Panc1 (cell line): ENCODE data around the gene PTPN4. TPM values are rescaled to one million over a fixed set of nuclear protein-coding genes. Genes with fewer than 3 reads are reported as not detected.

Experiments used
- ATAC-seq: fragments of 200-7000 bp; cut with Tn5 transposase; 2 replicates; pipeline ENCODE4 v1.9.1; 2020; ENCODE audit warnings: mild to moderate bottlenecking, moderate library complexity
- BruUV-seq: library from RNA; stranded (reverse); fragments of 400-500 nt; replicated peaks from 2 replicates; lab custom pipeline; 2021; lab: Mats Ljungman, UMichigan
- CTCF ChIA-PET: fragments of 300-600 bp; sonication (Branson Sonifier 250); formaldehyde crosslinking; loops from one replicate; lab custom pipeline; 2022; ENCODE audit warnings: antibody characterized with exemption; lab: Charles Lee
- POLR2A ChIA-PET: fragments of 300-600 bp; sonication (Branson Sonifier 250); formaldehyde crosslinking; loops from one replicate; lab custom pipeline; 2022; ENCODE audit warnings: antibody characterized with exemption; lab: Charles Lee
- DNase-seq: peaks from one replicate; pipeline ENCODE4 v3.0.0-alpha.2; 2010; ENCODE audit warnings: low read depth, low spot score
- H3K27ac ChIP-seq: 2 replicates; pipeline ENCODE4 v1.5.1; 2011; ENCODE audit warnings: mild to moderate bottlenecking, low read length, inconsistent platforms
- H3K27me3 ChIP-seq: fragments of 200-500 bp; sonication (Bioruptor generic); 2 replicates; pipeline ENCODE4 v1.6.0; 2014; ENCODE audit warnings: low read length, inconsistent platforms; ENCODE audit not compliant: control insufficient read depth, insufficient read depth
- H3K36me3 ChIP-seq: fragments of 200-500 bp; sonication (Bioruptor generic); 2 replicates; pipeline ENCODE4 v1.5.1; 2014; ENCODE audit warnings: inconsistent platforms, mild to moderate bottlenecking, low read length, moderate library complexity; ENCODE audit not compliant: control insufficient read depth, insufficient read depth
- H3K4me1 ChIP-seq: 2 replicates; pipeline ENCODE4 v1.5.1; 2011; ENCODE audit warnings: inconsistent platforms, mild to moderate bottlenecking, low read length, moderate library complexity; ENCODE audit not compliant: control insufficient read depth, insufficient read depth
- H3K4me3 ChIP-seq, 2 experiments: 2 replicates each; pipeline ENCODE4 v1.5.1; 2011 to 2012; ENCODE audit warnings: low read depth in 2 of 2, low read length in 2 of 2, mild to moderate bottlenecking in 2 of 2, inconsistent platforms in 1 of 2, moderate library complexity in 1 of 2
- H3K9me3 ChIP-seq: fragments of 200-500 bp; sonication (Bioruptor generic); 2 replicates; pipeline ENCODE4 v1.5.1; 2014; ENCODE audit warnings: low read depth, mild to moderate bottlenecking, inconsistent platforms, low read length, moderate library complexity; ENCODE audit not compliant: control insufficient read depth, insufficient read depth
- POLR2AphosphoS5 ChIP-seq: IDR thresholded peaks from 2 replicates; pipeline ENCODE4 v1.6.1; 2012; ENCODE audit warnings: mild to moderate bottlenecking, low read depth, low read length, moderate library complexity
- SIN3A ChIP-seq: IDR thresholded peaks from 2 replicates; pipeline ENCODE4 v1.6.1; 2012; ENCODE audit warnings: low read depth, mild to moderate bottlenecking, low read length, moderate library complexity, borderline replicate concordance; ENCODE audit not compliant: insufficient read depth
- TCF7L2 ChIP-seq: IDR thresholded peaks from 2 replicates; pipeline ENCODE4 v1.6.1; 2011; ENCODE audit warnings: mild to moderate bottlenecking, low read depth, low read length, inconsistent platforms
- in situ Hi-C: cut with HindIII; loops from 2 replicates; pipeline ENCODE4 v1.10.0; 2016; ENCODE audit warnings: low sequenced_read_pairs, low pct_unique_long_range_greater_than_20kb
- intact Hi-C: fragments of 100-400 bp; cut with micrococcal nuclease; formaldehyde crosslinking; loops from one replicate; pipeline ENCODE4 v1.10.0; 2022; ENCODE audit not compliant: unreplicated experiment
- total RNA-seq: library from RNA; stranded (reverse); gene quantifications from one replicate; pipeline ENCODE4 v1.2.1, GENCODE V29; 2021; ENCODE audit not compliant: unreplicated experiment
- TF ChIP-seq, protein P1 (sequence below), 2 experiments: IDR thresholded peaks; 2 replicates each; pipeline ENCODE4 v1.6.1; 2011 to 2012; ENCODE audit warnings: low read depth in 2 of 2, control low read depth in 1 of 2, low read length in 1 of 2, mild to moderate bottlenecking in 1 of 2, moderate library complexity in 1 of 2; ENCODE audit not compliant: insufficient read depth in 1 of 2
- TF ChIP-seq, protein P2 (sequence below): fragments of 450-650 bp; IDR thresholded peaks from 2 replicates; pipeline ENCODE4 v1.5.1; 2017; ENCODE audit warnings: mild to moderate bottlenecking

Gene PTPN4
- total RNA-seq, 1 experiment from 2014 or later, result 45.9 TPM

DNA sequence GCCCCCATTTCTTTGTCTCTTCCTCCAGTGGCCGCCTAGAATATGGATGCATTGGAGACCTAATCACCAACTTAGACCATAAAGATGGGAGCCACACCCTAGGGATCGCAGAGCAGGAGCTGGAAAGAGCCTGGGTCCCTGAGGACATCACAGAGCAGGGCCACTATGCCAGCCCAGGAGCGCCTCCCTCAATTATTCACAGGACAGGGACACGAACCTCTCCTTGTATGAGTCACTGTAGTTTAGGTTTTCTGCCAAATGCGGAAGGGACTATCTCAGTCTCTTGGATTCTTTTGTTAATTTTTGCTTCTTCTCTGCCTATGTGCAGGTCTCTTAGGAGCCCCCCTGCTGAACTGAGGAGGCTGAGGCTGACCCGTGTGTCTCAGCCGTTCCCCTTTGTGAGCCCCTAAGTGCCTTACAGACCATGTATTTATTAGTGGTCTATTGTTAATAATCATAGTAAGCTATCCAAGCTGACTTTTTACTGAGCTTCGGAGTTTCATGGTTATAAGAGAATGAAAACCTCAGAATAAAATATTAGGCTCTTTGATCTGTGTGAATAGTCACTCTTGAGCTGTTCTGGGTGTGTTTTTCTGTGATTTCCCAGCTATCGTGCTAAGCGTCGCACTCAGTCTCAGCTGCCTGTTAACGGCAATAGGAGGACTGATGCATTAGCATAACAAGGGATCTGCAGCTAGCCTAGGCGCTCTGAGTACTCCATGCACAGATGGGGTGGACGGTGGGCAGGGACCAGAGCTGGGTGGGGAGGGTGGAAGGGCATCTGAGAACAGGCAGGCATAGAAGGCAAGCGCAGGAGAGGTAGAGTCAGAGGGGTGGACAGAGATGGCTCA is 12.7 kb upstream of the PTPN4 start:
- Histone ChIP-seq H3K36me3 (no peaks in the 10 kb centered on the region; the same call in 1 of the 2 replicates), H3K4me1 (no peaks in the 10 kb centered on the region), H3K27ac (no peak overlapping the region), H3K9me3 (no peaks in the 10 kb centered on the region), H3K4me3 (no peak overlapping the region), H3K27me3 (peaks cover 8% of the 10 kb centered on the region; the same call in 1 of the 2 replicates)
- ChIA-PET POLR2A (no interaction called here), CTCF (no interaction called here)
- no peak for DNase-seq
- TF ChIP-seq, protein P1, sequence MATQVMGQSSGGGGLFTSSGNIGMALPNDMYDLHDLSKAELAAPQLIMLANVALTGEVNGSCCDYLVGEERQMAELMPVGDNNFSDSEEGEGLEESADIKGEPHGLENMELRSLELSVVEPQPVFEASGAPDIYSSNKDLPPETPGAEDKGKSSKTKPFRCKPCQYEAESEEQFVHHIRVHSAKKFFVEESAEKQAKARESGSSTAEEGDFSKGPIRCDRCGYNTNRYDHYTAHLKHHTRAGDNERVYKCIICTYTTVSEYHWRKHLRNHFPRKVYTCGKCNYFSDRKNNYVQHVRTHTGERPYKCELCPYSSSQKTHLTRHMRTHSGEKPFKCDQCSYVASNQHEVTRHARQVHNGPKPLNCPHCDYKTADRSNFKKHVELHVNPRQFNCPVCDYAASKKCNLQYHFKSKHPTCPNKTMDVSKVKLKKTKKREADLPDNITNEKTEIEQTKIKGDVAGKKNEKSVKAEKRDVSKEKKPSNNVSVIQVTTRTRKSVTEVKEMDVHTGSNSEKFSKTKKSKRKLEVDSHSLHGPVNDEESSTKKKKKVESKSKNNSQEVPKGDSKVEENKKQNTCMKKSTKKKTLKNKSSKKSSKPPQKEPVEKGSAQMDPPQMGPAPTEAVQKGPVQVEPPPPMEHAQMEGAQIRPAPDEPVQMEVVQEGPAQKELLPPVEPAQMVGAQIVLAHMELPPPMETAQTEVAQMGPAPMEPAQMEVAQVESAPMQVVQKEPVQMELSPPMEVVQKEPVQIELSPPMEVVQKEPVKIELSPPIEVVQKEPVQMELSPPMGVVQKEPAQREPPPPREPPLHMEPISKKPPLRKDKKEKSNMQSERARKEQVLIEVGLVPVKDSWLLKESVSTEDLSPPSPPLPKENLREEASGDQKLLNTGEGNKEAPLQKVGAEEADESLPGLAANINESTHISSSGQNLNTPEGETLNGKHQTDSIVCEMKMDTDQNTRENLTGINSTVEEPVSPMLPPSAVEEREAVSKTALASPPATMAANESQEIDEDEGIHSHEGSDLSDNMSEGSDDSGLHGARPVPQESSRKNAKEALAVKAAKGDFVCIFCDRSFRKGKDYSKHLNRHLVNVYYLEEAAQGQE (IDR thresholded peaks at IDR 0.05; ENCODE audit: insufficient read depth in 1 of 2, low read depth in 2 of 2, low read length in 1 of 2), result no peak
- TF ChIP-seq, protein P2, sequence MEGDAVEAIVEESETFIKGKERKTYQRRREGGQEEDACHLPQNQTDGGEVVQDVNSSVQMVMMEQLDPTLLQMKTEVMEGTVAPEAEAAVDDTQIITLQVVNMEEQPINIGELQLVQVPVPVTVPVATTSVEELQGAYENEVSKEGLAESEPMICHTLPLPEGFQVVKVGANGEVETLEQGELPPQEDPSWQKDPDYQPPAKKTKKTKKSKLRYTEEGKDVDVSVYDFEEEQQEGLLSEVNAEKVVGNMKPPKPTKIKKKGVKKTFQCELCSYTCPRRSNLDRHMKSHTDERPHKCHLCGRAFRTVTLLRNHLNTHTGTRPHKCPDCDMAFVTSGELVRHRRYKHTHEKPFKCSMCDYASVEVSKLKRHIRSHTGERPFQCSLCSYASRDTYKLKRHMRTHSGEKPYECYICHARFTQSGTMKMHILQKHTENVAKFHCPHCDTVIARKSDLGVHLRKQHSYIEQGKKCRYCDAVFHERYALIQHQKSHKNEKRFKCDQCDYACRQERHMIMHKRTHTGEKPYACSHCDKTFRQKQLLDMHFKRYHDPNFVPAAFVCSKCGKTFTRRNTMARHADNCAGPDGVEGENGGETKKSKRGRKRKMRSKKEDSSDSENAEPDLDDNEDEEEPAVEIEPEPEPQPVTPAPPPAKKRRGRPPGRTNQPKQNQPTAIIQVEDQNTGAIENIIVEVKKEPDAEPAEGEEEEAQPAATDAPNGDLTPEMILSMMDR, result no peak
- TF ChIP-seq SIN3A, result no peak
- no peak for TF ChIP-seq TCF7L2
- no peak for TF ChIP-seq POLR2AphosphoS5
- ATAC-seq, result no peak
- BruUV-seq, result no TSS peak
- intact Hi-C loops (no loop called here), in situ Hi-C loops (no loop called here)

DNA sequence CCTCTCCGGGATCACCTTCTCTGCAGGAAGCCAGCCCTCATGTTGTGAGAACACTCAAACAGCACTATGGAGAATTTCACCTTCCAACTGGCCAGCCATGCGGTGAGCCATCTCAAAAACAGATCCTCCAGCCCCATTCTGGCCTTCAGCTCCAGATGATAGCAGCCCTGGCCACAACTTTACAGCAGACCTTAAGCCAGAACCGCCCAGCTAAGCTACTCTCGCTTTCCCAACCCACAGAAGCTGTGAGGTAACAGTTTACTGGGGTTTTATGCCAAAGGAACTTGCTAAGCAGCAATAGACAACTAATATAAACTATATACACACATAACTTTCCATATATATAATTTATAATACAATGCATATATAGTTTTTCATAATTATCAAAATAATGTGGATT is 11.6 kb upstream of the PTPN4 start:
- H3K4me1 ChIP-seq, result no peaks in the 10 kb centered on the region
- POLR2A ChIA-PET, result no interaction called here
- peaks cover 8% of the 10 kb centered on the region; the same call in 1 of the 2 replicates for H3K27me3 ChIP-seq
- TF ChIP-seq POLR2AphosphoS5, result no peak
- TF ChIP-seq SIN3A, result no peak
- TF ChIP-seq, protein P1 (IDR thresholded peaks at IDR 0.05; ENCODE audit: insufficient read depth in 1 of 2, low read depth in 2 of 2, low read length in 1 of 2), result no peak
- TF ChIP-seq, protein P2, result no peak
- TF ChIP-seq TCF7L2, result no peak
- no TSS peak for BruUV-seq
- no peak overlapping the region for H3K27ac ChIP-seq
- intact Hi-C loops (no loop called here), in situ Hi-C loops (no loop called here)
- CTCF ChIA-PET, result no interaction called here
- no peak for DNase-seq
- no peaks in the 10 kb centered on the region for H3K9me3 ChIP-seq
- no peak for ATAC-seq
- H3K36me3 ChIP-seq, result no peaks in the 10 kb centered on the region
- no peak overlapping the region for H3K4me3 ChIP-seq
